HEK293 (cell line): ENCODE data around the gene DNTTIP2.

Experiments
- BCL11B ChIP-seq: fragments of 450-650 bp; formaldehyde crosslinking; IDR thresholded peaks from 2 replicates; pipeline ENCODE4 v1.5.1; 2016; ENCODE audit warnings: low read depth, missing biosample characterization, missing genetic modification characterization
- GFI1B ChIP-seq: fragments of 450-650 bp; formaldehyde crosslinking; IDR thresholded peaks from 2 replicates; pipeline ENCODE4 v1.5.1; 2016; ENCODE audit warnings: missing biosample characterization, missing genetic modification characterization
- IKZF3 ChIP-seq: fragments of 450-650 bp; IDR thresholded peaks from 2 replicates; pipeline ENCODE4 v1.5.0; 2018; ENCODE audit warnings: missing biosample characterization, mild to moderate bottlenecking, missing genetic modification characterization, moderate library complexity
- KLF16 ChIP-seq: fragments of 450-650 bp; formaldehyde crosslinking; IDR thresholded peaks from 2 replicates; pipeline ENCODE4 v1.5.1; 2017; ENCODE audit warnings: missing biosample characterization, missing genetic modification characterization
- KLF9 ChIP-seq: fragments of 450-650 bp; formaldehyde crosslinking; IDR thresholded peaks from 2 replicates; pipeline ENCODE4 v1.5.1; 2016; ENCODE audit warnings: missing biosample characterization, missing genetic modification characterization, low read depth
- SCRT1 ChIP-seq: fragments of 450-650 bp; formaldehyde crosslinking; IDR thresholded peaks from 2 replicates; pipeline ENCODE4 v1.5.1; 2016; ENCODE audit warnings: missing biosample characterization, missing genetic modification characterization, borderline replicate concordance
- SP2 ChIP-seq: fragments of 450-650 bp; formaldehyde crosslinking; IDR thresholded peaks from 2 replicates; pipeline ENCODE4 v1.5.1; 2016; ENCODE audit warnings: missing biosample characterization, missing genetic modification characterization
- ZBTB7A ChIP-seq: fragments of 450-650 bp; formaldehyde crosslinking; IDR thresholded peaks from 2 replicates; pipeline ENCODE4 v1.5.1; 2016; ENCODE audit warnings: low read depth, missing biosample characterization, missing genetic modification characterization
- ZBTB8A ChIP-seq: fragments of 450-650 bp; formaldehyde crosslinking; IDR thresholded peaks from 2 replicates; pipeline ENCODE4 v1.5.1; 2016; ENCODE audit warnings: missing biosample characterization, missing genetic modification characterization
- ZFP3 ChIP-seq: fragments of 450-650 bp; formaldehyde crosslinking; IDR thresholded peaks from 2 replicates; pipeline ENCODE4 v1.5.1; 2016; ENCODE audit warnings: low read depth, missing biosample characterization, missing genetic modification characterization
- ZFP41 ChIP-seq: fragments of 450-650 bp; formaldehyde crosslinking; IDR thresholded peaks from 2 replicates; pipeline ENCODE4 v1.5.1; 2016; ENCODE audit warnings: missing biosample characterization, missing genetic modification characterization, borderline replicate concordance
- ZNF138 ChIP-seq: fragments of 450-650 bp; formaldehyde crosslinking; IDR thresholded peaks from 2 replicates; pipeline ENCODE4 v1.5.1; 2016; ENCODE audit warnings: missing biosample characterization, missing genetic modification characterization, borderline replicate concordance
- ZNF155 ChIP-seq: fragments of 450-650 bp; formaldehyde crosslinking; IDR thresholded peaks from 2 replicates; pipeline ENCODE4 v1.5.1; 2016; ENCODE audit warnings: missing biosample characterization, missing genetic modification characterization
- ZNF280C ChIP-seq: fragments of 450-650 bp; formaldehyde crosslinking; IDR thresholded peaks from 2 replicates; pipeline ENCODE4 v1.5.1; 2016; ENCODE audit warnings: missing biosample characterization, missing genetic modification characterization
- ZNF335 ChIP-seq: fragments of 450-650 bp; formaldehyde crosslinking; conservative IDR thresholded peaks from 2 replicates; pipeline ENCODE4 v1.5.1; 2016; ENCODE audit warnings: missing biosample characterization, missing genetic modification characterization
- ZNF391 ChIP-seq: fragments of 450-650 bp; formaldehyde crosslinking; IDR thresholded peaks from 2 replicates; pipeline ENCODE4 v1.5.1; 2016; ENCODE audit warnings: low read depth, missing biosample characterization, missing genetic modification characterization, borderline replicate concordance
- ZNF394 ChIP-seq: fragments of 450-650 bp; formaldehyde crosslinking; IDR thresholded peaks from 2 replicates; pipeline ENCODE4 v1.5.1; 2016; ENCODE audit warnings: missing biosample characterization, missing genetic modification characterization, mild to moderate bottlenecking, moderate library complexity, borderline replicate concordance
- ZNF416 ChIP-seq: fragments of 450-650 bp; formaldehyde crosslinking; IDR thresholded peaks from 2 replicates; pipeline ENCODE4 v1.5.1; 2016; ENCODE audit warnings: missing biosample characterization, missing genetic modification characterization
- ZNF548 ChIP-seq: fragments of 450-650 bp; formaldehyde crosslinking; IDR thresholded peaks from 2 replicates; pipeline ENCODE4 v1.5.1; 2016; ENCODE audit warnings: missing biosample characterization, missing genetic modification characterization
- ZNF558 ChIP-seq: fragments of 450-650 bp; formaldehyde crosslinking; IDR thresholded peaks from 2 replicates; pipeline ENCODE4 v1.5.1; 2016; ENCODE audit warnings: missing biosample characterization, missing genetic modification characterization
- ZNF580 ChIP-seq: fragments of 450-650 bp; formaldehyde crosslinking; IDR thresholded peaks from 2 replicates; pipeline ENCODE4 v1.5.1; 2016; ENCODE audit warnings: missing biosample characterization, missing genetic modification characterization
- ZNF626 ChIP-seq: fragments of 450-650 bp; sonication (Bioruptor Pico); formaldehyde crosslinking; IDR thresholded peaks from 2 replicates; pipeline ENCODE4 v1.5.1; 2018; ENCODE audit warnings: missing biosample characterization, missing genetic modification characterization, inconsistent platforms
- ZNF654 ChIP-seq: fragments of 450-650 bp; formaldehyde crosslinking; IDR thresholded peaks from 2 replicates; pipeline ENCODE4 v1.5.1; 2016; ENCODE audit warnings: low read depth, missing biosample characterization, missing genetic modification characterization
- ZNF660 ChIP-seq: fragments of 450-650 bp; IDR thresholded peaks from 2 replicates; pipeline ENCODE4 v1.5.1; 2018; ENCODE audit warnings: missing biosample characterization, mild to moderate bottlenecking, missing genetic modification characterization
- ZNF792 ChIP-seq: fragments of 450-650 bp; formaldehyde crosslinking; IDR thresholded peaks from 2 replicates; pipeline ENCODE4 v1.5.1; 2016; ENCODE audit warnings: missing biosample characterization, missing genetic modification characterization
- ZSCAN16 ChIP-seq: fragments of 450-650 bp; formaldehyde crosslinking; IDR thresholded peaks from 2 replicates; pipeline ENCODE4 v1.5.1; 2016; ENCODE audit warnings: missing biosample characterization, missing genetic modification characterization
- TF ChIP-seq, protein P1 (sequence below): fragments of 450-650 bp; formaldehyde crosslinking; IDR thresholded peaks from 2 replicates; pipeline ENCODE4 v1.5.1; 2016; ENCODE audit warnings: missing biosample characterization, missing genetic modification characterization
- TF ChIP-seq, protein P2 (sequence below): fragments of 450-650 bp; IDR thresholded peaks from 2 replicates; pipeline ENCODE4 v1.5.1; 2018; ENCODE audit warnings: missing biosample characterization, mild to moderate bottlenecking, missing genetic modification characterization
- TF ChIP-seq, protein P3 (sequence below): fragments of 450-650 bp; formaldehyde crosslinking; IDR thresholded peaks from 2 replicates; pipeline ENCODE4 v1.5.1; 2016; ENCODE audit warnings: missing biosample characterization, missing genetic modification characterization
- TF ChIP-seq, protein P4 (sequence below): fragments of 450-650 bp; formaldehyde crosslinking; IDR thresholded peaks from 2 replicates; pipeline ENCODE4 v1.5.1; 2016; ENCODE audit warnings: missing biosample characterization, missing genetic modification characterization

DNTTIP2 gene

DNA sequence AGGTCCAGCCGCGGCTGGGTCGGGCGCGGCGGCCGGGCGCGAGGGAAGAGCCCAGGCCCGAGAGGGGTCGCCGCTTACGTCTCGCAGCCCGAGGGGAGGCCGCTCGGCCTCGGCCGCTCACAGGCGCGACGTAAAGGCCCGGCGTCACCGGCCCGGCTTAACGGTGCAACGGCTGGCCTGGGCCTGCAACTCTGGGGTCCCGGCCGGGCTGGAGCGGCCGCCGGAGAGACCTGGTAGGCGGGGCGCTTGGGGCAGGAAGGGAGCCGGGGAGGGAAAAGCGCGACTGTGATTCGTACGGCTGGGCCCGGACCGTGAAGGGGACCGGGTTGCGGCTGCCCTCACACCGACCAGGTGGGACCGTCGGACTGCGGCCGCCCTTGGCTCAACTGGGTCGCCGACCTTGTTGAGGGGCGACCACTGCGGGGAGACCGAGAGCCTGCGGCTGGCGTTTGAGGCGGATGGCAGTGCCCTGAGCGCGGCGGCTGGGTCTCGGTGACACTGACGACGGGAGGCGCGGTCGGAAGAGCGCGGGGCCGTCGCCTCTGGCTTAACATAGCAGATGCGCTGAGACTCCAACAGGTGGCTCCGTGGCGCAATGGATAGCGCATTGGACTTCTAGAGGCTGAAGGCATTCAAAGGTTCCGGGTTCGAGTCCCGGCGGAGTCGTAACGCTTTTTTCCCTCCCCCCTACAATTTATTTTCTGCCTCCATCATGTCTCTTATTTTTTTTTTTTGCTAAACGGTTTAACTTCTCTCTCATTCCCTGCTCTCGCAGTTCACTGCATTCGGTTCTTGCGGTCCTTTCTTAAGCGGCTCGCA is 31.8 kb downstream of the DNTTIP2 start (continued):
- TF ChIP-seq ZNF394 (tag by site-specific recombination) (peak; percentile 72), ZNF391 (tag by site-specific recombination) (peak; percentile 97), ZNF155 (tag by site-specific recombination) (no peak), KLF16 (tag by site-specific recombination) (peak; percentile 84; the same call in 1 of the 2 replicates), ZFP41 (tag by site-specific recombination) (peak; percentile 73; the same call in 1 of the 2 replicates), KLF9 (tag by site-specific recombination) (peak; percentile 84), ZNF138 (tag by site-specific recombination) (no peak), ZNF335 (tag by site-specific recombination) (peak; percentile 98), ZBTB7A (tag by site-specific recombination) (peak; percentile 67; the same call in 1 of the 2 replicates), ZFP3 (tag by site-specific recombination) (no peak), SP2 (tag by site-specific recombination) (peak; percentile 65), SCRT1 (tag by site-specific recombination) (peak; percentile 98), ZBTB8A (peak; percentile 72), ZNF660 (tag by site-specific recombination) (peak; percentile 67), ZNF654 (no peak), IKZF3 (no peak), ZSCAN16 (tag by site-specific recombination) (0 out of 2 replicates have a peak, but pooled peaks have one; percentile 31), GFI1B (tag by site-specific recombination) (peak; percentile 56; the same call in 1 of the 2 replicates), ZNF280C (no peak), ZNF548 (tag by site-specific recombination) (no peak), ZNF626 (tag by site-specific recombination) (peak; percentile 17; the same call in 1 of the 2 replicates), ZNF792 (no peak), ZNF416 (tag by site-specific recombination) (no peak), ZNF558 (tag by site-specific recombination) (peak; percentile 53; the same call in 1 of the 2 replicates), ZNF580 (tag by site-specific recombination) (peak; percentile 71; the same call in 1 of the 2 replicates), BCL11B (peak; percentile 19; the same call in 1 of the 2 replicates)
- TF ChIP-seq, protein P1, sequence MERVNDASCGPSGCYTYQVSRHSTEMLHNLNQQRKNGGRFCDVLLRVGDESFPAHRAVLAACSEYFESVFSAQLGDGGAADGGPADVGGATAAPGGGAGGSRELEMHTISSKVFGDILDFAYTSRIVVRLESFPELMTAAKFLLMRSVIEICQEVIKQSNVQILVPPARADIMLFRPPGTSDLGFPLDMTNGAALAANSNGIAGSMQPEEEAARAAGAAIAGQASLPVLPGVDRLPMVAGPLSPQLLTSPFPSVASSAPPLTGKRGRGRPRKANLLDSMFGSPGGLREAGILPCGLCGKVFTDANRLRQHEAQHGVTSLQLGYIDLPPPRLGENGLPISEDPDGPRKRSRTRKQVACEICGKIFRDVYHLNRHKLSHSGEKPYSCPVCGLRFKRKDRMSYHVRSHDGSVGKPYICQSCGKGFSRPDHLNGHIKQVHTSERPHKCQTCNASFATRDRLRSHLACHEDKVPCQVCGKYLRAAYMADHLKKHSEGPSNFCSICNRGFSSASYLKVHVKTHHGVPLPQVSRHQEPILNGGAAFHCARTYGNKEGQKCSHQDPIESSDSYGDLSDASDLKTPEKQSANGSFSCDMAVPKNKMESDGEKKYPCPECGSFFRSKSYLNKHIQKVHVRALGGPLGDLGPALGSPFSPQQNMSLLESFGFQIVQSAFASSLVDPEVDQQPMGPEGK (tag by site-specific recombination), result peak; percentile 75
- TF ChIP-seq, protein P2, sequence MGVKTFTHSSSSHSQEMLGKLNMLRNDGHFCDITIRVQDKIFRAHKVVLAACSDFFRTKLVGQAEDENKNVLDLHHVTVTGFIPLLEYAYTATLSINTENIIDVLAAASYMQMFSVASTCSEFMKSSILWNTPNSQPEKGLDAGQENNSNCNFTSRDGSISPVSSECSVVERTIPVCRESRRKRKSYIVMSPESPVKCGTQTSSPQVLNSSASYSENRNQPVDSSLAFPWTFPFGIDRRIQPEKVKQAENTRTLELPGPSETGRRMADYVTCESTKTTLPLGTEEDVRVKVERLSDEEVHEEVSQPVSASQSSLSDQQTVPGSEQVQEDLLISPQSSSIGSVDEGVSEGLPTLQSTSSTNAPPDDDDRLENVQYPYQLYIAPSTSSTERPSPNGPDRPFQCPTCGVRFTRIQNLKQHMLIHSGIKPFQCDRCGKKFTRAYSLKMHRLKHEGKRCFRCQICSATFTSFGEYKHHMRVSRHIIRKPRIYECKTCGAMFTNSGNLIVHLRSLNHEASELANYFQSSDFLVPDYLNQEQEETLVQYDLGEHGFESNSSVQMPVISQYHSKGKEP (tag by site-specific recombination), result peak; percentile 31; the same call in 1 of the 2 replicates
- TF ChIP-seq, protein P3, sequence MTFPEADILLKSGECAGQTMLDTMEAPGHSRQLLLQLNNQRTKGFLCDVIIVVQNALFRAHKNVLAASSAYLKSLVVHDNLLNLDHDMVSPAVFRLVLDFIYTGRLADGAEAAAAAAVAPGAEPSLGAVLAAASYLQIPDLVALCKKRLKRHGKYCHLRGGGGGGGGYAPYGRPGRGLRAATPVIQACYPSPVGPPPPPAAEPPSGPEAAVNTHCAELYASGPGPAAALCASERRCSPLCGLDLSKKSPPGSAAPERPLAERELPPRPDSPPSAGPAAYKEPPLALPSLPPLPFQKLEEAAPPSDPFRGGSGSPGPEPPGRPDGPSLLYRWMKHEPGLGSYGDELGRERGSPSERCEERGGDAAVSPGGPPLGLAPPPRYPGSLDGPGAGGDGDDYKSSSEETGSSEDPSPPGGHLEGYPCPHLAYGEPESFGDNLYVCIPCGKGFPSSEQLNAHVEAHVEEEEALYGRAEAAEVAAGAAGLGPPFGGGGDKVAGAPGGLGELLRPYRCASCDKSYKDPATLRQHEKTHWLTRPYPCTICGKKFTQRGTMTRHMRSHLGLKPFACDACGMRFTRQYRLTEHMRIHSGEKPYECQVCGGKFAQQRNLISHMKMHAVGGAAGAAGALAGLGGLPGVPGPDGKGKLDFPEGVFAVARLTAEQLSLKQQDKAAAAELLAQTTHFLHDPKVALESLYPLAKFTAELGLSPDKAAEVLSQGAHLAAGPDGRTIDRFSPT (tag by site-specific recombination), result peak; percentile 93
- TF ChIP-seq, protein P4, sequence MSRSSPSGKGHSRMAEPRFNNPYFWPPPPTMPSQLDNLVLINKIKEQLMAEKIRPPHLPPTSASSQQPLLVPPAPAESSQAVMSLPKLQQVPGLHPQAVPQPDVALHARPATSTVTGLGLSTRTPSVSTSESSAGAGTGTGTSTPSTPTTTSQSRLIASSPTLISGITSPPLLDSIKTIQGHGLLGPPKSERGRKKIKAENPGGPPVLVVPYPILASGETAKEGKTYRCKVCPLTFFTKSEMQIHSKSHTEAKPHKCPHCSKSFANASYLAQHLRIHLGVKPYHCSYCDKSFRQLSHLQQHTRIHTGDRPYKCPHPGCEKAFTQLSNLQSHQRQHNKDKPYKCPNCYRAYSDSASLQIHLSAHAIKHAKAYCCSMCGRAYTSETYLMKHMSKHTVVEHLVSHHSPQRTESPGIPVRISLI (tag by site-specific recombination), result peak; percentile 97
